ENCODE results near the gene PCDHA4.

- no peak for TF ChIP-seq BACH2 (CRISPR knock-in tag; IDR thresholded peaks at IDR 0.05; ENCODE audit: borderline replicate concordance)
- TF ChIP-seq CSRNP3 (CRISPR knock-in tag; IDR thresholded peaks at IDR 0.05) = no peak
- TF ChIP-seq ZFP3 (CRISPR knock-in tag; IDR thresholded peaks at IDR 0.05) = no peak
Measured at GRCh38 chr5:140795259-140795641, 11.6 kb upstream of the PCDHA4 start.
